Pulmonary artery endothelial cell (primary cell): ENCODE data around the gene GSTCD. TPM values are rescaled to one million over a fixed set of nuclear protein-coding genes. Genes with fewer than 3 reads are reported as not detected.

Source experiments
- DNase-seq: peaks from one replicate; pipeline ENCODE4 v3.0.0-alpha.2; 2011; ENCODE audit warnings: low read depth, low spot score
- total RNA-seq: library from RNA; depleted of rRNA; stranded (reverse); fragments of >200 nt; gene quantifications from 2 replicates; pipeline ENCODE4 v1.2.3, GENCODE V29; 2014

Gene GSTCD
- total RNA-seq, 1 donor from 2014 or later = 14.9 TPM

DNA sequence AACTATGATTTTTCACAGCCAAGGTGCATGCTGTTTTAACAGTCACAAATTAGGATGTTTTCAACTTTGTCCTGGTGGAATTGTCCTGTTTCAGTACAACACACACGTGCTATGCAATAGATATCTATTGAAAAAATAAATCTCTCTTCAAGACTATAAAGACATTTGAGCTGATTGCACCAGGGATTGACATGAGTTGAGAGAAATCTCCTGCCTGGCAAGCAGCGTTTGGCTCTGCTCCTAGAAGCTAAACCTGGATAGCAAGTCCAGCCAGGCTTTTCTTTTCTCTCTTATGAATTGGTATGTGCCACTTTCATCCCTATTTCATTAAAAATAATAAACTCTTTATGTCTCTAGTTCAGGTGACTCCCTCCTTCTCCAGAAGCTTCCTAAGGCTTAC, 170.1 kb downstream of the GSTCD start:
- no peak for DNase-seq

DNA sequence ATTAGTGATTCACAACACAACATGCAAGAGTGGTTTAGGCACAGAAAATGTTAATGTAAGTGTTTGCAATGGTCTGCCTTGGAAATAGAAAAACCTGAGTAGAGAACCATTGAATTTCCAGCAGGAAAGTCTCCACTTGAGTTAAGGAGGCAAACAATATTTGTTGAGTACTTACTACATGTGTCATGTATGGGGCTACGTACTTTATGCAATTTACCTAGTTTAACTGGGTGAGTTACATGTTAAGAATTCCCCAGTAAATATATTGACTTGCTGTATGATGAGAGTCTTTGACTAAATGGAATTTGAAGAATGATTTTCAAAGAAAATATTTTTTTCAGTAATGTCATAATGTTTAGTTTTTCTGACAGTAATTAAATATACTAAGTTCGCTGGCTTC, 178.9 kb downstream of the GSTCD start:
- no peak for DNase-seq

DNA sequence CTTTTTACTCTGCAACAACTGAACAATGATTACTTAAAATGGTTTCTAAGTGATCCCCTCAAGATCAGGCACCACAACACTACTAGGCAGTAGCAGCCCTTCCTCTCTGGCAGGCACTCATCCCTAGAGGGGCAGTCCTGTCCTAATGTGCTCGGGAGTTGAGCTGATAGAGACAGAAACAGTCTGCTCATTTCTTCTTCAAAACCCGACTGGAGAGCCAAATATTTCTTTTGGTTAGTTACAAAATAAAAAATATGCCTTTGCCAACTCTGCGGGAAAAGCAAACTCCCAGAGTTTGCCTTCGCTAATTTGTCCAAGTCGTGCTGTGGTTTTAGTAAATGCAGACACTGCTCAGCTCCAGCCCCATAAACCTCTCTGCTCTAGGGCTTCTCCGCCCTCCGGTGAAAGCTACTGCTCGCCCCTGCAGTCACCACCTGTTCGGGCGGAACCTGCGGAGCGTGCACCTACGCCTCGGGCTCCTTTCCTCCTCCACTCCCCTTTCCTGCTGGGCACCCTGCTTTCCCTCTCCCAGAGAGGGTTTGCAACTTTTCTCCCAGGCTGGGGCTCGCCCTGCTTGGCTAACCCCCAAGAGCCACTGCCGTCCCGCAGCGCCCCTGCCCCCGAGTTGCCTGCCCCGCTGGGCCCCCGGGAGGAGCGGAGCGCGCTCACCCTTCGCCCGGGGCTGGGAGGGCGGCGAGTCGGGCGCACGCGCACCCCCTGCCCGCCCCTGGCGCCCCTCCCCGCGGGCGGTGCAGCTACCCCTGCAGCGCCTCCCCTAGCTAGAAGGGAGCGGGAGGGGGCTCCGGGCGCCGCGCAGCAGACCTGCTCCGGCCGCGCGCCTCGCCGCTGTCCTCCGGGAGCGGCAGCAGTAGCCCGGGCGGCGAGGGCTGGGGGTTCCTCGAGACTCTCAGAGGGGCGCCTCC, 186.3 kb downstream of the GSTCD start, which contains the start of gene NPNT:
Gene NPNT, plus strand, starts transcription at position 812 of the 923 bp plus-strand sequence. CDS start 182 bp downstream, outside the sequence.
- DNase-seq = no peak

DNA sequence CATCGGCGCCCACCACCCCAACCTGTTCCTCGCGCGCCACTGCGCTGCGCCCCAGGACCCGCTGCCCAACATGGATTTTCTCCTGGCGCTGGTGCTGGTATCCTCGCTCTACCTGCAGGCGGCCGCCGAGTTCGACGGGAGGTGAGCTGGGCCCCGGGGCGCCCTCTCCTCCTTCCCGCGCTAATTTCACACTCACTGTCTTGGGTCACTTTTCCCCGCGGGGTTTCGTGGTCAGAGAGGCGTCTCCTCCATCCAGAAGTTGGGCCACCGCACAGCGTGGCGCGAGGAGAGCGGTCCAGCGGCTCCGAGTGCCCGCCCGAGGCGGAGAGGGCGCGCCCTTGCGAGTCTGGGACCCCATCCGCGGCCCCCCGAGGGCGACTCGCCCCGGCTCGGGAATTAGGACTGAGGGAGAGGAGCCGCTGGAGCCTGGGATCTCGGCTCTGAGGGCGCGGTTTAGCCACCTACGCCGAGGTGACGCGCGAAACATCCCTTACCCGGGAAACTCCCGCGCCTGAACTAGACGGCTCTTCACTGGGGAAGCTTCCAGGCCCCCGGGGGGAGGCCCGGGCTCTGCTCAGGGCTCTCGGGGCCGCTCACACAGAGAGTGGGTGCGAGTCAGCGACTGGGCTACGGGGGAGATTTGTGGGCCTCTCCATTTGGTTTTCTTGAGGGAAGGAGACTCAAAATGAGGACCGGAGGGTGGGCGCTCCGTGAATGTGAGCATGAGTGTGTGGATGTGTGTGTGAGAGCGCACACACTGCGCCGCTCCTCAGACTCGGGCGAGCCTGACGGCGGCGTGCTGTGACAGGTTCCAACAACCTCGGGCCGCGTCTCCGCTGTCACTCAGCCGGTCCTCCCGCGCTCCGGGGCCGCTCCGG, 187.2 kb downstream of the GSTCD start:
- no peak for DNase-seq

DNA sequence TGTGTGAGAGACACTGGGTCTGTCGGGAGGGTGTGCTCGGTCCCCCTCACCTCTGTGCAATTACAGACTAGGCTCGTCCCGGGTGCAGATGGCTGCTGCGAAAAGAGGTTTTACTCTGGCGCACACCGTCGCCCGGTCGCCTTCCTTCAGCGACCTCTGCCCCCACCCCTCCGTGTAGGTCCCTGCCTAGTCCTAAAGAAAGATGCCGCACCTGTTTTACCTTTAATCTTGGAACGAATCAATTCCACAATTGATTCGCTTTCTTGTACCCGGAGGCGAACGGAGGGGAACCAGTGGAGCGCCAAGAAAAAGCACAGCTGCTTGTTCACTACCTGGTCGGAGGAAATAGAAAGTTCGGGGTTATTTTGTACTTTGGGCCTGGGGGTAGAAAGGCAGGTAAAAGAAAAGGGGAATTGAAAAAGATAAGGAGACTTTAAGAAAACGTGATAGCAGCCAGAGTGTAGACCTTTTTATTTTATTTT, 187.9 kb downstream of the GSTCD start:
- no peak for DNase-seq

Other genes with a start within 250 kb of the GSTCD start
- gene PPA2, start 234.7 kb upstream of the GSTCD start, total RNA-seq = 69.0 and 79.9 TPM in 2 replicates
- gene ARHGEF38, start 156.2 kb upstream of the GSTCD start, total RNA-seq = not detected in 2 replicates
- gene INTS12, start 95 bp upstream of the GSTCD start, total RNA-seq = 18.5 and 19.1 TPM in 2 replicates
- gene NPNT, start 186.7 kb downstream of the GSTCD start, total RNA-seq = under 0.01 and 0.11 TPM in 2 replicates